GM19468 (cell line): Measurements from ENCODE around the gene GSC2.

Source experiments
- ATAC-seq: cut with Tn5 transposase; IDR thresholded peaks from one replicate; pipeline ENCODE4 v1.9.1; 2021; ENCODE audit warnings: mild to moderate bottlenecking, moderate library complexity, moderate number of reproducible peaks; ENCODE audit not compliant: unreplicated experiment; ENCODE audit errors: extremely low read depth

The GSC2 gene

DNA sequence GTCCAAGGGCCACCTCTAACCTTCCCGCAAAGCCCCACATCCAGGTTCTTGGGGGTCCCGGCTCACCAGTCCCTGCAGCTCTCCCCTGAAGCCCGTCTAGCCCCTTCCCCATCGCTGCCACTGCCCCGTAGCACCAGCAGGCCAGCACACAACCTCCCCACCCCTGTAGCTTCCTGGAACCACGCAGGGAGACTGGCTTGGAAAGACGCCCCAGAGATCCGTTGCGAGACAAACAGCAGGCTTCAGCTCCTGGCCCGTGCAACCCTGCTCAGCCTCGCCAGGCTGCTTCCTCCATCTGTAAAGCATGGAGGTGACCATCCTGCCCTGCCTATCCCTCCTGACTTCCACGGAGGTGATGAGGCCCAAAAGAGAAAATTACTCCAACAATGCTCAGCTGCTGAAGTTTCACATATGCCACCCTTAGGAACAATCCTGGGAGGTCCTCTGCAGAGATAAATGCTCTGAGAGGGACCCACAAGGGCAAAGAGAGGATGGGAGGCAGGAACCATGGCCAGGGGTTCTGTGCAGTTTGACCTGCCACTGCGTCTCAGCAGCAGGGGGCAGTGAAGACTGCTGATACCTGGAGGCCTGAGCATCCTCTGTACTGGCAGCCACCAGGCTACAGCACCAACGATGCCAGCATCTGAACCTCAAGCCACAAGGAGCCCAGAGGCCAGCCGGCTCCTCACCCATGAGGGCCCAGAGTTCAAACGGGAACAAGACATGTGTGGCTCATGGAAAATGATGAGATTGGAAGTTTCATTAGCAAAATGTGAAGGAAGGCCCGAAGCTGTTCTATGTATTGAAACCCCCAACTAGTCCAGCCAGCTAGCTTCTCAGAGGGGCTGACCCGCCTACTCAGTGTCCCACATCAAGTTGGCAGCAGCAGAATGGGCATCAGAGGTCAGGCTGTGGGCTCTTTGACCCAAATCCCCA lies 44.0 kb downstream of the GSC2 start:
- no peak for ATAC-seq

DNA sequence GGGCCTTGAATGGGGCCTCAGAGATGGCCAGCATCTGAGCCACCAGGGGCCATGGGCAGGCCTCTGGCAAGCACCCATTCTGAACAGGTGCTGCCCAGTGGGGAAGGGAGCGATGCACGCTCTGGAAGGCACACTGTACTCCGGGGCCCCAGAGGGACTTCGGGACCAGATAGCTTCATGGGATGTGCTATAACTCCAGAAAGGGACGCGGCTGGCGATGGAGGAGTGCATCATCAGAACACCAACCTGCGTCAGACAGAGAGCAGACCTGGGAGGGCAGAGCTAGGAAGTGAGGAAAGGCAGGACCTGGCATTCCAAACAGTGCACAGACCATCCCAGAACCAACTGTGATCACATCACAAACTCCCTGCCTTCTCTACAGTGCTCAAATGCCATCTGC lies 44.6 kb downstream of the GSC2 start:
- ATAC-seq, result no peak

DNA sequence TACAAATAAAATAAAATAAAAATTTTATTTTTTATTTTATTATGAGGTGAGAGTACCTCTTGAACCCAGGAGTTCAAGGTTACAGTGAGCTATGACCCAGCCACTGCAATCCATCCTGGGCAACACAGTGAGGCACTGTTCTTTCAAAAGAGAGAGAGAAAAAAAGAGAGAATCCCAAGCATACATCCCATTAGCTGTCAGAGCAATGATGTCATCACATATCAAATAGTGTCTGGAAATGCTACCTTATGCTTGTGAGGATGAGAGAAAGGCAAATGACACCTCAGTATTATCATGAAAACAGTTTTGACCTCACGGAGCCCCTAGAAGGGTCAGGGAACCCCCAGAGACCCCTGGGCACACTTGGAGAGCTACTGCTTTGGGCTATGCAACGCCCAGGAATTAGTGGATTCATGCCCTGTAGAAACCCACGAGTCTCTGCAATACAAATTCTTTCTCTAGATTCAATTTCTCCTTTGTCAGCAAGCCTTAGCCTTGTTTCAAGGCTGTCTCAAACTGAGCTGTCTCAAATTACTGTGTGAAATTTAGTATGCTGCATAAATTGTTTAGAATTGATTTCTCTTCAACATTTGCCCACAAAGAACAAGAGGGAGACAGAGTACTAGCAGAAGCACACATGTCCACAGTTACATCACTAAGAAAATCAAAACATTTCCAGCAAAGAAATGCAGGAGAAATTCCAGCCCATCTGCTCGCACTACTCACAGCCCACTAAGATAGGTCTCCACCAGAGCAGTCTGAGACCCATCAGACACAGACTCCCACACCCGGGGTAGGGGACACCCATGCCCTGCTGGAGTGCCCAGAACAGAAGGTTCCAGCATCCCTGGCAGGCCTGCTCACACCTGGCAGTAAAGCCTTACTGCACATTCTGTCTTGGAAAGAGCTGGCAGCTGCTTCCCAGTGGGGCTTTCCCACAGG lies 45.9 kb downstream of the GSC2 start:
- ATAC-seq, result no peak

DNA sequence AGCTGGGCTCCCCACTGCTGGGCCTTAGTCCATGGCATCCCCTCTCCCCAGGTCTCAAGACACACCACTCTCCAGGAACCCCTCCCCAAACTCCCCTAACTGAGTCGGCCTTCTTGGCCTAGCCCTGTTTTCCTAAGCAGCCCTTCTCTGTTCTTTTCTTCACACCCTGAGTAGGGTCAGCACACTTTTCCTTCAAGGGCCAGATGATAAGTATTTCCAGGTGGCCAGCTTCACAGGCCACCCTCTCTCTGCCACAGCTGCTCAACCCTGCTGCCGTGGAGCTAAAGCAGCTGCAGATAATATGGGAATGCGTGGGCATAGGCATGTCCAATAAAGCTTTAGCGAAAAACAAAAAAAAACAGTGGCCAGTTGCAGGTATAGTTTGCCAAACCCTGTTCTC lies 51.9 kb downstream of the GSC2 start:
- no peak for ATAC-seq

DNA sequence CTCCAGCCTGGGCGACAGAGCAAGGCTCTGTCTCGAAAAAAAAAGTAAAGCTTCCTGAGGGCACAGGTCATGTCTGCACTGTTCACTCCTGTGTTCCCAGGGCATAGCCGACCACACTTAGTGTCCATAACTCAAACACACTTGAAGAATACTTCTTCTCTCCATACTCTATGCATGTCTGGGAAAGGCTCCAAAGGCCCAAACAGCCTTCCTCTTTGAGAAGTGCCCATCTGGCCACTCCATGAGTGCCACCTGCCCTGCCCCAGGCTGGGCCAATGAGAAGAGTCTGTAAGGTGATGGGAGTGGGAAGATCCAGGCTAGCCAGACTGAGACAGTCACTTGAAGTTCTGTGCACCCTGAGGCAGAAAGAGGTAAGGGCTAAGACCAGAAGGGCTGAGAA lies 52.6 kb downstream of the GSC2 start:
- no peak for ATAC-seq
